HFF-Myc (cell line): Measurements from ENCODE around the gene PDE6B.

ENCODE experiments used
- DNase-seq: peaks from one replicate; pipeline ENCODE4 v3.0.0-alpha.2; 2011; ENCODE audit warnings: low read depth; ENCODE audit errors: extremely low read depth
- H3K4me3 ChIP-seq: replicated peaks from 2 replicates; pipeline ENCODE4 v1.5.1; 2011; ENCODE audit warnings: low read depth, mild to moderate bottlenecking, control low read depth, low read length
- TF ChIP-seq, protein P1 (sequence below): IDR thresholded peaks from 2 replicates; pipeline ENCODE4 v1.5.1; 2012; ENCODE audit warnings: mild to moderate bottlenecking, low read depth, low read length, control low read depth; ENCODE audit errors: missing control alignments

PDE6B gene

DNA sequence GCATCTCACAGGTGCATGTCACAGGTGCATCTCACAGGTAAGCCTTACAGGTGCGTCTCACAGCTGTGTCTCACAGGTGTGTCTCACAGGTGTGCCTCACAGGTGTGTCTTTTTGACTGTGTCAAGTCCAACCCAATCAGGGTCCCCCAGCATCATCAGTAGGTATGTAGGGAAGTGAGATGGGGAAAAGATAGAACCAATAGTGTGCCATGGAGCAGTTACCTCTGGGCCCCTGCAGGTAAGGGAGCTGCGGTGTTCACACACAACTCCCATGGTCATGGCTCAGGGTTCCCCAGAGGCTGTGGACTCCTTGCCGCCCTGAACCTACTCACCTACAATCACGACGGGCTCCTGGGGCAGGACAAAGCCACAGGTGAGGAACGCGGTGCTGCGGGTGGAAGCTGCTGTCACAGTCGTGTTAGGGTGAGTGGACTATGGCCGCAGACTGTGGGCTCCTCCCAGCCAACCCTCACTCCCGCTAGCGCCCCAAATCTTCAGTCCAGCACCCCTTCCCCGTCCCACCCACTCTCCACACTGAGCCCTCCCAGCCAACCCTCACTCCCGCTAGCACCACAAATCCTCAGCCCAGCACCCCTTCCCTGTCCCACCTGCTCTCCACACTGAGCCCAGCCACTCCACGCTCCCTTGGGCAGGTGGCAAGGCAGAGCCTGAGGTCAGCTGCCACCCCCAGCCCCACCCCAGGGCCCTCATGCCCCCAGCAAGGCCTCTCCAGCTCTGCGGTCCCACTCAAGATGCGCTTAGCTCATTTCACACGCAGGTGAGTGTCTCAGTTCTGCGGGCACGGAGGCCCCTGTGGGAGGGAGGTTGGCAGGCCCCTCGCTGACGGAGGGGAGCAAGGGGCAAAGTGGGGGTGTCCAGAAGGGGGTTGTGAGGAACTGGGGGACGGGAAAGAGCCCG lies 2.1 kb upstream of the PDE6B start:
- H3K4me3 ChIP-seq, result no peak overlapping the region
- TF ChIP-seq, protein P1, sequence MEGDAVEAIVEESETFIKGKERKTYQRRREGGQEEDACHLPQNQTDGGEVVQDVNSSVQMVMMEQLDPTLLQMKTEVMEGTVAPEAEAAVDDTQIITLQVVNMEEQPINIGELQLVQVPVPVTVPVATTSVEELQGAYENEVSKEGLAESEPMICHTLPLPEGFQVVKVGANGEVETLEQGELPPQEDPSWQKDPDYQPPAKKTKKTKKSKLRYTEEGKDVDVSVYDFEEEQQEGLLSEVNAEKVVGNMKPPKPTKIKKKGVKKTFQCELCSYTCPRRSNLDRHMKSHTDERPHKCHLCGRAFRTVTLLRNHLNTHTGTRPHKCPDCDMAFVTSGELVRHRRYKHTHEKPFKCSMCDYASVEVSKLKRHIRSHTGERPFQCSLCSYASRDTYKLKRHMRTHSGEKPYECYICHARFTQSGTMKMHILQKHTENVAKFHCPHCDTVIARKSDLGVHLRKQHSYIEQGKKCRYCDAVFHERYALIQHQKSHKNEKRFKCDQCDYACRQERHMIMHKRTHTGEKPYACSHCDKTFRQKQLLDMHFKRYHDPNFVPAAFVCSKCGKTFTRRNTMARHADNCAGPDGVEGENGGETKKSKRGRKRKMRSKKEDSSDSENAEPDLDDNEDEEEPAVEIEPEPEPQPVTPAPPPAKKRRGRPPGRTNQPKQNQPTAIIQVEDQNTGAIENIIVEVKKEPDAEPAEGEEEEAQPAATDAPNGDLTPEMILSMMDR, result no peak
- no peak for DNase-seq

- DNase-seq, result no peak
- H3K4me3 ChIP-seq, result no peak overlapping the region
- TF ChIP-seq, protein P1, result no peak
Measured at GRCh38 chr4:623914-624566, 1.3 kb upstream of the PDE6B start.

- no peak overlapping the region for H3K4me3 ChIP-seq
- TF ChIP-seq, protein P1, result no peak
- DNase-seq, result no peak
Measured at GRCh38 chr4:625631-626161, 323 bp downstream of the PDE6B start.

DNA sequence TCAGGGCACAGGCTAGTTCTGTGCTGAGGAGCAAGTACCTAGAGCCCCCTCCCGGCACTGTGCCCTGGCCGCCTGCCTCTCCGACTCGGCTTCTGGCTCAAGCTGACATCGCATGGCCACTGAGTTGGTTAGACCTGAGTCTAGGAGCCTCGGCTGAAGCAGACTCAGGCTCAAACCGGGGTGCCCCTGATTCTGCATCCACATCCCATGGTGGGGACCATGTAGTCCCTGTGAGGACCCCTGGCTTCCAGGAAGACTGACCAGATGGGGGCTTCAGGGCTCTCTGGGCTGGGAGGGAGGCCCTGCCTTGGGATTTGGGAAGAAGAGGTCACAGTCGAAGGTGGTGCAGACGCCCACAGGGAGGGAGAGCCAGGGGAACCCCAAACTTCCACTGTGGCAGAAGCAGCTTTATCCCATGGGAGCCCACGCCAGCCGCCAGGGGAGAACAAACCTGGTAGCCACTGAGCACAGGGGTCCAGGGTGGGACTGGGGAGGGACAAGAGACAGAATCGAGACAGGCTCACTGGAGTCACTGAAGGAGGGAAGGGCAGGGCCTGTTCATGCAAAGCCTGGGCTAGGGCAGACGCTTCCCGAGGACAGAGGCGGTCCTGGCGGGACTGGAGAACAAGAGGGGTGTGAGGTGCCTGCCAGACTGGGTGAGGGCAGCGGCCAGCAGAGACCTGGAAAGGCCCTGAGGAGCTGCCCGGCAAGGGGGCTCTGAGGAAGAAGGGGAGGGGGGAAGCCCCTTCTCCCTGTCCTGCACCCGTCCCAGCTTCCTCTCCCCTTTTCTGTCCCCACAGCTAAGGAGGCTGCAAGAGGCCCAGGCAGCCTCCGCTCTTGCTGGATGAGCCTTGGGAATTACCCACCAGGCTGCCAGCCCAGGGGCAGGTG lies 1.1 kb downstream of the PDE6B start:
- no peak for DNase-seq
- TF ChIP-seq, protein P1, result no peak
- no peak overlapping the region for H3K4me3 ChIP-seq

DNA sequence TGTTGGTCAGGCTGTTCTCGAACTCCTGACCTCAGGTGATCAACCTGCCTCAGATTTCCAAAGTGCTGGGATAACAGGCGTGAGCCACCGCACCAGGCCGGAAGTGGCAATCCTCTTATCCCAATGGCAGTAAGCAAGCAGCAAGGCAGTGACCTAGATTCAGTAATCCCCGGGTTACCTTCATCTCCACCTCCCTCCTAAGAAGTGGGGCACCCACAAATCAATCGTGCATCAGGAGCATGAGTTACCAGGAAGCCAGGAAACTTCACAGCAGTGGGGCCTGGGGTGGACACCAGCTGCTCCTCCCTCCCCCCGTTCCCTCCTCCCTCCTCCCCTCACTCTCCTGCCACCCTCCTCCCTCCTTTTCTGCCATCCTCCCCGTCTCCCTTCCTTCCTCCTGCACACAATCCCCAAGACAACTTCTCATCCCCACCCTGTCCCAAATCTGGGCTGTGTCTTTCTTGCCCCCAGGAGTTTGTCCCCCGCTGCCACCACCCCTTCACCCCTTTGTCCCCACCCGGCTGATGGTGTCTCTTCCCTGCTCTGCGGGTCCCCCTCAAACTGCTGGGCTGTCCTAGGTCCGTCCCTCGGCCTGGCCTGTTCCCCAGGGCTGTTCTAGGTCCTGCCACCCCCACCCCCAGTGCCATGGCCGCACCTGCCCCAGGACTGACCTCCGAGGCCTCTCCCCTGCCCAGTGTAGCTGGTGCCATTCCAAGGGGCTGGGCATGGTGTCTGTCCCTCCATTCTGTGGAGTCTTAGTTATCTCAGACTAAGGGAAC lies 2.2 kb downstream of the PDE6B start:
- DNase-seq, result no peak
- TF ChIP-seq, protein P1, result no peak
- H3K4me3 ChIP-seq, result no peak overlapping the region
